DMS153 treated with DMSO at 0.1 percent for 48 hours (cell line): ENCODE measurements around the gene CNNM4.

ENCODE experiments used
- DNase-seq: peaks from one replicate; lab custom pipeline; 2025; ENCODE audit not compliant: unreplicated experiment; lab: John Stamatoyannopoulos, UW

The CNNM4 gene

GRCh38 chr2:96831679-96832078 is 71.0 kb downstream of the CNNM4 start:
- no peak for DNase-seq

GRCh38 chr2:96832408-96832753 is 71.7 kb downstream of the CNNM4 start:
- DNase-seq, result no peak

- DNase-seq, result peak; percentile 87
These were observed 72.2 kb downstream of the CNNM4 start for GRCh38 chr2:96832754-96833507.

- DNase-seq, result no peak
These were observed 75.1 kb downstream of the CNNM4 start for GRCh38 chr2:96835830-96836229.

- DNase-seq, result no peak
These were observed 76.9 kb downstream of the CNNM4 start for GRCh38 chr2:96837575-96837974.

- no peak for DNase-seq
These were observed 77.9 kb downstream of the CNNM4 start for GRCh38 chr2:96838345-96839292.

GRCh38 chr2:96839293-96839874 is 78.7 kb downstream of the CNNM4 start:
- DNase-seq, result no peak

GRCh38 chr2:96839875-96840850 is 79.5 kb downstream of the CNNM4 start:
- no peak for DNase-seq

GRCh38 chr2:96841701-96842495 is 81.2 kb downstream of the CNNM4 start:
- no peak for DNase-seq

GRCh38 chr2:96842600-96842999 is 81.9 kb downstream of the CNNM4 start:
- no peak for DNase-seq

- no peak for DNase-seq
These were observed 83.0 kb downstream of the CNNM4 start, which contains the start of gene ANKRD23 for GRCh38 chr2:96843538-96844268. TSS of gene ANKRD23 (minus strand) at chr2:96844021. CDS start at chr2:96843992, 29 bp downstream.

- DNase-seq, result no peak
These were observed 83.7 kb downstream of the CNNM4 start for GRCh38 chr2:96844405-96844808.

- DNase-seq, result no peak
These were observed 86.1 kb downstream of the CNNM4 start for GRCh38 chr2:96846825-96847224.

- no peak for DNase-seq
These were observed 86.9 kb downstream of the CNNM4 start for GRCh38 chr2:96847586-96847985.

GRCh38 chr2:96848264-96848663 is 87.6 kb downstream of the CNNM4 start:
- no peak for DNase-seq

GRCh38 chr2:96852667-96853066 is 92.0 kb downstream of the CNNM4 start:
- DNase-seq, result no peak

- DNase-seq, result no peak
These were observed 92.6 kb downstream of the CNNM4 start for GRCh38 chr2:96853321-96853720.

GRCh38 chr2:96856776-96857666 is 96.3 kb downstream of the CNNM4 start:
- DNase-seq, result peak; percentile 18
